SK-N-SH (cell line): Measurements from ENCODE around the gene ADCY4.

Source experiments
- CTCF ChIP-seq: fragments of 200-600 bp; sonication (generic); IDR thresholded peaks from 2 replicates; pipeline ENCODE4 v1.6.1; 2017; ENCODE audit warnings: antibody characterized with exemption, mild to moderate bottlenecking, moderate library complexity
- EP300 ChIP-seq, 2 experiments: IDR thresholded peaks; 2 replicates each; pipeline versions ENCODE4 v1.4.0 to v1.6.1; 2012; ENCODE audit warnings: borderline replicate concordance in 1 of 2, low read depth in 1 of 2, low read length in 1 of 2
- GABPA ChIP-seq: IDR thresholded peaks from 2 replicates; pipeline ENCODE4 v1.4.0; 2012; ENCODE audit warnings: low read depth, mild to moderate bottlenecking
- IRF3 ChIP-seq: fragments of 150-350 bp; IDR thresholded peaks from 2 replicates; pipeline ENCODE4 v1.6.1; 2016; ENCODE audit warnings: mild to moderate bottlenecking, low read depth, low read length
- MXI1 ChIP-seq: IDR thresholded peaks from 2 replicates; pipeline ENCODE4 v1.6.1; 2012; ENCODE audit warnings: mild to moderate bottlenecking, low read depth, low read length, improper control_type of control experiment
- POLR2AphosphoS5 ChIP-seq: IDR thresholded peaks from 2 replicates; pipeline ENCODE4 v1.6.1; 2012; ENCODE audit warnings: low read depth, low read length
- RCOR1 ChIP-seq: fragments of 150-350 bp; IDR thresholded peaks from 2 replicates; pipeline ENCODE4 v1.6.1; 2017; ENCODE audit warnings: antibody characterized with exemption, low read length
- TEAD4 ChIP-seq: IDR thresholded peaks from 2 replicates; pipeline ENCODE4 v1.4.0; 2012; ENCODE audit warnings: mild to moderate bottlenecking, borderline replicate concordance; ENCODE audit not compliant: insufficient read depth
- USF2 ChIP-seq: fragments of 150-350 bp; IDR thresholded peaks from 2 replicates; pipeline ENCODE4 v1.6.1; 2017; ENCODE audit warnings: antibody characterized with exemption, low read length, low read depth, borderline replicate concordance
- YY1 ChIP-seq: IDR thresholded peaks from 2 replicates; pipeline ENCODE4 v1.4.0; 2012; ENCODE audit warnings: low read depth, mild to moderate bottlenecking

GRCh38 chr14:24297190-24297964 lies 37.5 kb downstream of the ADCY4 start:
- TF ChIP-seq GABPA = no peak
- no peak for TF ChIP-seq YY1
- peak; percentile 51 for TF ChIP-seq CTCF
- no peak for TF ChIP-seq EP300 (IDR thresholded peaks at IDR 0.05; ENCODE audit: borderline replicate concordance in 1 of 2, low read depth in 1 of 2, low read length in 1 of 2)
- TF ChIP-seq IRF3 = no peak
- no peak for TF ChIP-seq TEAD4
- TF ChIP-seq USF2 = no peak
- no peak for TF ChIP-seq POLR2AphosphoS5
- TF ChIP-seq RCOR1 = no peak
- no peak for TF ChIP-seq MXI1
